Bronchus fibroblast of lung (primary cell): Measurements from ENCODE around the gene KHDRBS1. TPM values are rescaled to one million over a fixed set of nuclear protein-coding genes. Genes with fewer than 3 reads are reported as not detected.

Experiments
- total RNA-seq: library from RNA; depleted of rRNA; stranded (reverse); fragments of >200 nt; gene quantifications from 2 replicates; pipeline ENCODE4 v1.2.3, GENCODE V29; 2015

KHDRBS1 gene, protein sequence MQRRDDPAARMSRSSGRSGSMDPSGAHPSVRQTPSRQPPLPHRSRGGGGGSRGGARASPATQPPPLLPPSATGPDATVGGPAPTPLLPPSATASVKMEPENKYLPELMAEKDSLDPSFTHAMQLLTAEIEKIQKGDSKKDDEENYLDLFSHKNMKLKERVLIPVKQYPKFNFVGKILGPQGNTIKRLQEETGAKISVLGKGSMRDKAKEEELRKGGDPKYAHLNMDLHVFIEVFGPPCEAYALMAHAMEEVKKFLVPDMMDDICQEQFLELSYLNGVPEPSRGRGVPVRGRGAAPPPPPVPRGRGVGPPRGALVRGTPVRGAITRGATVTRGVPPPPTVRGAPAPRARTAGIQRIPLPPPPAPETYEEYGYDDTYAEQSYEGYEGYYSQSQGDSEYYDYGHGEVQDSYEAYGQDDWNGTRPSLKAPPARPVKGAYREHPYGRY
- 101 and 105 TPM in 2 replicates for total RNA-seq

GRCh38 chr1:32013386-32014198 is at the start of gene KHDRBS1:
TSS of gene KHDRBS1 (plus strand) at chr1:32013868. CDS start at chr1:32013996, 128 bp downstream.

GRCh38 chr1:32072622-32073298 is 59.1 kb downstream of the KHDRBS1 start, which contains the start of gene TMEM39B:
TSS of gene TMEM39B (plus strand) at chr1:32072939. CDS start at chr1:32073048, 109 bp downstream.

Other genes starting within 250 kb of the KHDRBS1 start
- 5.2 and 5.9 TPM in 2 replicates for gene ADGRB2, start 249.5 kb upstream of the KHDRBS1 start, total RNA-seq
- gene SPOCD1, start 197.8 kb upstream of the KHDRBS1 start, total RNA-seq, result 29.9 and 35.1 TPM in 2 replicates
- 163 and 212 TPM in 2 replicates for gene PTP4A2, start 75.5 kb upstream of the KHDRBS1 start, total RNA-seq
- 4.9 and 7.7 TPM in 2 replicates for gene TMEM39B, start 59.1 kb downstream of the KHDRBS1 start, total RNA-seq
- 30.6 and 33.8 TPM in 2 replicates for gene KPNA6, start 94.2 kb downstream of the KHDRBS1 start, total RNA-seq
- gene TXLNA, start 165.8 kb downstream of the KHDRBS1 start, total RNA-seq, result 55.9 and 58.0 TPM in 2 replicates
- 16.0 and 16.8 TPM in 2 replicates for gene CCDC28B, start 186.7 kb downstream of the KHDRBS1 start, total RNA-seq
- gene IQCC, start 191.8 kb downstream of the KHDRBS1 start, total RNA-seq, result 2.9 and 3.3 TPM in 2 replicates
- gene DCDC2B, start 195.2 kb downstream of the KHDRBS1 start, total RNA-seq, result not detected in 2 replicates
- 8.2 and 11.9 TPM in 2 replicates for gene TMEM234, start 208.5 kb downstream of the KHDRBS1 start, total RNA-seq
- gene EIF3I, start 208.5 kb downstream of the KHDRBS1 start, total RNA-seq, result 370 and 402 TPM in 2 replicates
- 0.30 and 0.50 TPM in 2 replicates for gene FAM167B, start 233.4 kb downstream of the KHDRBS1 start, total RNA-seq
- not detected in 2 replicates for gene LCK, start 237.4 kb downstream of the KHDRBS1 start, total RNA-seq